H1 (cell line): ENCODE results near the gene CFAP141. TPM values are rescaled to one million over a fixed set of nuclear protein-coding genes. Genes with fewer than 3 reads are reported as not detected.

Experiments
- CTCF ChIA-PET: fragments of 300-600 bp; sonication (Branson Sonifier 250); formaldehyde crosslinking; loops from one replicate; lab custom pipeline; 2021; ENCODE audit not compliant: partially characterized antibody; lab: Charles Lee
- POLR2A ChIA-PET: fragments of 300-600 bp; sonication (Branson Sonifier 250); formaldehyde crosslinking; loops from one replicate; lab custom pipeline; 2021; ENCODE audit warnings: inconsistent platforms; ENCODE audit not compliant: partially characterized antibody; lab: Charles Lee
- DNase-seq, 2 experiments: peaks; one replicate each; pipeline versions ENCODE4 v3.0.0 to v3.0.0-alpha.2; 2010 to 2022; ENCODE audit warnings: low spot score in 2 of 2, low read depth in 1 of 2, mixed read lengths in 1 of 2
- FAIRE-seq: peaks from 2 replicates; lab custom pipeline; 2011; peaks lifted over from hg19 to GRCh38; lab: Jason Lieb, UNC
- H2AFZ ChIP-seq: 2 replicates; pipeline ENCODE4 v1.8.1; 2012; ENCODE audit warnings: low read length, inconsistent platforms
- H2AK5ac ChIP-seq: 2 replicates; pipeline ENCODE4 v1.6.1; 2013; ENCODE audit warnings: low read depth, low read length
- H2BK120ac ChIP-seq: replicated peaks from 2 replicates; pipeline ENCODE3; 2013; ENCODE audit warnings: low read depth, low read length, inconsistent platforms
- H2BK12ac ChIP-seq: 2 replicates; pipeline ENCODE4 v1.6.1; 2013; ENCODE audit warnings: low read depth, low read length
- H2BK15ac ChIP-seq: 2 replicates; pipeline ENCODE4 v1.6.1; 2013; ENCODE audit warnings: low read length
- H2BK20ac ChIP-seq: 2 replicates; pipeline ENCODE4 v1.6.1; 2013; ENCODE audit warnings: low read length
- H2BK5ac ChIP-seq: 2 replicates; pipeline ENCODE4 v1.6.1; 2013; ENCODE audit warnings: low read depth, low read length
- H3K14ac ChIP-seq: 2 replicates; pipeline ENCODE4 v1.6.1; 2013; ENCODE audit warnings: inconsistent platforms; ENCODE audit not compliant: insufficient read length
- H3K18ac ChIP-seq: 2 replicates; pipeline ENCODE4 v1.6.1; 2013; ENCODE audit warnings: low read length; ENCODE audit errors: extremely low read depth
- H3K23ac ChIP-seq: 2 replicates; pipeline ENCODE4 v1.6.1; 2013; ENCODE audit warnings: inconsistent platforms; ENCODE audit not compliant: insufficient read length
- H3K23me2 ChIP-seq: 2 replicates; pipeline ENCODE4 v1.6.1; 2013; ENCODE audit warnings: low read depth, low read length
- H3K27ac ChIP-seq: 2 replicates; pipeline ENCODE4 v1.6.1; 2011; ENCODE audit warnings: low read depth, low read length, inconsistent platforms
- H3K27me3 ChIP-seq, 4 experiments: replicated peaks in 1 of 4; 1 replicate in 1 of 4; 2 replicates in 3 of 4; pipeline versions ENCODE4 v1.6.1 to v1.8.1; 2011 to 2013; ENCODE audit warnings: low read length in 3 of 4, mild to moderate bottlenecking in 3 of 4, inconsistent platforms in 2 of 4, mixed read lengths in 2 of 4, moderate library complexity in 1 of 4; ENCODE audit not compliant: control insufficient read depth in 3 of 4, insufficient read depth in 3 of 4; ENCODE audit errors: extremely low read depth in 1 of 4
- H3K36me3 ChIP-seq, 4 experiments: 2 replicates each; pipeline versions ENCODE4 v1.6.1 to v1.8.1; 2011 to 2013; ENCODE audit warnings: mild to moderate bottlenecking in 4 of 4, low read length in 3 of 4, moderate library complexity in 2 of 4, control low read depth in 1 of 4, inconsistent platforms in 1 of 4; ENCODE audit not compliant: insufficient read depth in 4 of 4, control insufficient read depth in 2 of 4
- H3K4ac ChIP-seq: replicated peaks from 2 replicates; pipeline ENCODE3; 2013; ENCODE audit warnings: low read length, low read depth, mixed read lengths, inconsistent platforms; ENCODE audit not compliant: insufficient read length
- H3K4me1 ChIP-seq, 4 experiments: replicated peaks in 1 of 4; 1 replicate in 1 of 4; 2 replicates in 3 of 4; pipeline versions ENCODE4 v1.6.1 to v1.8.1; 2011 to 2013; ENCODE audit warnings: low read length in 3 of 4, inconsistent platforms in 2 of 4, mixed read lengths in 1 of 4; ENCODE audit not compliant: insufficient read depth in 4 of 4, control insufficient read depth in 3 of 4
- H3K4me2 ChIP-seq, 2 experiments: 2 replicates each; pipeline versions ENCODE4 v1.6.1 to v1.8.1; 2011 to 2013; ENCODE audit warnings: low read depth in 2 of 2, low read length in 2 of 2, control low read depth in 1 of 2, inconsistent platforms in 1 of 2, mild to moderate bottlenecking in 1 of 2; ENCODE audit not compliant: insufficient read depth in 1 of 2
- H3K4me3 ChIP-seq, 4 experiments: fragments of 200-600, 300-600 bp in 1 of 4; sonication (generic), shearing (Covaris generic), sonication (Bioruptor Twin) in 1 of 4; 2 replicates each; pipeline versions ENCODE4 v1.5.1 to v1.8.1; 2011 to 2016; ENCODE audit warnings: low read length in 4 of 4, low read depth in 3 of 4, control low read depth in 2 of 4, inconsistent platforms in 2 of 4, mild to moderate bottlenecking in 2 of 4, mixed read lengths in 1 of 4, moderate library complexity in 1 of 4; ENCODE audit not compliant: insufficient read depth in 2 of 4; ENCODE audit errors: extremely low read depth in 1 of 4
- H3K56ac ChIP-seq: replicated peaks from 2 replicates; pipeline ENCODE3; 2013; ENCODE audit warnings: low read depth, mild to moderate bottlenecking, mixed read lengths, low read length, inconsistent platforms; ENCODE audit not compliant: insufficient read length
- H3K79me1 ChIP-seq: 2 replicates; pipeline ENCODE4 v1.6.1; 2013; ENCODE audit warnings: low read depth, low read length, control low read depth
- H3K79me2 ChIP-seq, 2 experiments: 2 replicates each; pipeline versions ENCODE4 v1.6.1 to v1.8.1; 2012 to 2013; ENCODE audit warnings: low read length in 2 of 2, mild to moderate bottlenecking in 2 of 2, inconsistent platforms in 1 of 2; ENCODE audit not compliant: insufficient read depth in 2 of 2, control insufficient read depth in 1 of 2
- H3K9ac ChIP-seq, 4 experiments: replicated peaks in 1 of 4; 1 replicate in 1 of 4; 2 replicates in 3 of 4; pipeline versions ENCODE4 v1.6.1 to v1.8.1; 2011 to 2013; ENCODE audit warnings: low read depth in 3 of 4, low read length in 3 of 4, control low read depth in 2 of 4, mild to moderate bottlenecking in 2 of 4, moderate library complexity in 2 of 4, inconsistent platforms in 1 of 4; ENCODE audit errors: extremely low read depth in 1 of 4
- H3K9me3 ChIP-seq, 2 experiments: 2 replicates each; pipeline versions ENCODE4 v1.6.1 to v1.8.1; 2012 to 2013; ENCODE audit warnings: mild to moderate bottlenecking in 2 of 2, moderate library complexity in 2 of 2, control low read depth in 1 of 2, inconsistent platforms in 1 of 2, low read depth in 1 of 2, low read length in 1 of 2, mixed read lengths in 1 of 2; ENCODE audit not compliant: insufficient read depth in 2 of 2
- H4K20me1 ChIP-seq, 2 experiments: replicated peaks in 1 of 2; 2 replicates each; pipeline versions ENCODE3 to v1.8.1; 2011 to 2013; ENCODE audit warnings: inconsistent platforms in 2 of 2, low read length in 2 of 2, mild to moderate bottlenecking in 1 of 2; ENCODE audit not compliant: insufficient read depth in 2 of 2, control insufficient read depth in 1 of 2
- H4K5ac ChIP-seq: 2 replicates; pipeline ENCODE4 v1.6.1; 2013; ENCODE audit warnings: low read length, low read depth, mixed read lengths, inconsistent platforms; ENCODE audit not compliant: insufficient read length
- H4K8ac ChIP-seq: 2 replicates; pipeline ENCODE4 v1.8.0; 2013; ENCODE audit warnings: mild to moderate bottlenecking, moderate library complexity, low read length, inconsistent platforms; ENCODE audit not compliant: insufficient read depth; ENCODE audit errors: extremely low read depth
- H4K91ac ChIP-seq: replicated peaks from 2 replicates; pipeline ENCODE3; 2013; ENCODE audit warnings: low read length, mixed read lengths, inconsistent platforms; ENCODE audit not compliant: insufficient read length
- ASH2L ChIP-seq: fragments of 200-600, 300-600 bp; sonication (generic); IDR thresholded peaks from one replicate; pipeline ENCODE4 v1.7.1; 2017; ENCODE audit warnings: low read length
- ATF3 ChIP-seq: IDR thresholded peaks from 2 replicates; pipeline ENCODE4 v1.6.1; 2011; ENCODE audit warnings: low read depth, mild to moderate bottlenecking, low read length; ENCODE audit not compliant: insufficient read depth
- CREB1 ChIP-seq: IDR thresholded peaks from 2 replicates; pipeline ENCODE4 v1.6.1; 2012; ENCODE audit warnings: inconsistent platforms
- EP300 ChIP-seq, 2 experiments: IDR thresholded peaks; 1 replicate in 1 of 2; 2 replicates in 1 of 2; pipeline ENCODE4 v1.6.1; 2011 to 2012; ENCODE audit warnings: low read depth in 2 of 2, low read length in 2 of 2, mild to moderate bottlenecking in 2 of 2, borderline replicate concordance in 1 of 2, inconsistent platforms in 1 of 2, moderate library complexity in 1 of 2
- JUND ChIP-seq: IDR thresholded peaks from 2 replicates; pipeline ENCODE4 v1.6.1; 2011; ENCODE audit warnings: mild to moderate bottlenecking, improper control_type of control experiment, low read length
- KDM1A ChIP-seq: fragments of 200-600, 300-600 bp; sonication (generic); IDR thresholded peaks from 2 replicates; pipeline ENCODE4 v1.7.1; 2016; ENCODE audit warnings: mild to moderate bottlenecking, low read length, borderline replicate concordance
- PHF8 ChIP-seq: fragments of 200-600 bp; sonication (generic); conservative IDR thresholded peaks from 2 replicates; pipeline ENCODE4 v1.7.1; 2012; ENCODE audit warnings: low read depth, mild to moderate bottlenecking, inconsistent platforms, low read length, moderate library complexity
- RBBP5 ChIP-seq: IDR thresholded peaks from 2 replicates; pipeline ENCODE4 v1.7.1; 2012; ENCODE audit warnings: low read depth, mild to moderate bottlenecking, inconsistent platforms, low read length, moderate library complexity, borderline replicate concordance
- RFX5 ChIP-seq: IDR thresholded peaks from 2 replicates; pipeline ENCODE4 v1.6.1; 2011; ENCODE audit warnings: low read depth, low read length, improper control_type of control experiment, borderline replicate concordance
- SIRT6 ChIP-seq: IDR thresholded peaks from one replicate; pipeline ENCODE4 v1.7.1; 2012; ENCODE audit warnings: low read length, inconsistent platforms
- SP1 ChIP-seq: IDR thresholded peaks from 2 replicates; pipeline ENCODE4 v1.6.1; 2011; ENCODE audit warnings: low read depth, low read length
- TAF1 ChIP-seq: IDR thresholded peaks from 2 replicates; pipeline ENCODE4 v1.6.1; 2011; ENCODE audit warnings: mild to moderate bottlenecking, low read depth, low read length
- TAF7 ChIP-seq: optimal IDR thresholded peaks from 2 replicates; pipeline ENCODE3; 2011; ENCODE audit warnings: low read depth, mild to moderate bottlenecking, inconsistent platforms, low read length, moderate library complexity, borderline replicate concordance
- WGBS, 2 experiments: shearing (Covaris generic) in 1 of 2; methylation state at CpG; one replicate each; pipeline versions ENCODE4 v1.1.6 to v1.1.7; 2013 to 2015; ENCODE audit warnings: low lambda C conversion rate in 2 of 2, mixed read lengths in 2 of 2, inconsistent platforms in 1 of 2, low coverage in 1 of 2, missing lambda C conversion rate in 1 of 2; ENCODE audit not compliant: insufficient replicate concordance in 2 of 2, insufficient coverage in 1 of 2, insufficient read length in 1 of 2; ENCODE audit errors: extremely low coverage in 1 of 2, missing lambda C conversion rate in 1 of 2; 5-methylcytosine and 5-hydroxymethylcytosine counted together
- polyA plus RNA-seq, 7 experiments: library from polyadenylated mRNA; depleted of rRNA in 3 of 7; stranded (reverse) in 5 of 7; unstranded in 2 of 7; fragments of >200 nt in 5 of 7; fragments of 200-250 nt in 2 of 7; gene quantifications; 1 replicate in 5 of 7; 2 replicates in 1 of 7; 4 replicates in 1 of 7; pipeline versions ENCODE4 v1.2.1 to v1.2.3, GENCODE V29; 2011 to 2013; ENCODE audit warnings: missing spikeins in 2 of 7, mixed read lengths in 2 of 7
- total RNA-seq: library from RNA; stranded (reverse); fragmentation: NEBNext Ultra II Directional; extraction: Animal tissue kit (Norgen Biotek cat#: 25700); gene quantifications from 2 replicates; pipeline ENCODE4 v1.2.1, GENCODE V29; 2021

CFAP141 gene
- total and polyA plus RNA-seq, 2 of the 8 experiments (the other 6 are each of a cell fraction or from before 2014, with no cell fraction given) = not detected

- Histone ChIP-seq H4K8ac (no peak overlapping the region), H3K79me2 (peaks cover 4 to 65% of the 10 kb centered on the region in 2 experiments; a peak in 3 of 4 replicates), H3K4me2 (no peak overlapping the region), H4K91ac (no peak overlapping the region), H2BK5ac (no peak overlapping the region), H3K56ac (no peak overlapping the region), H2BK15ac (no peak overlapping the region), H4K5ac (no peak overlapping the region), H3K18ac (no peak overlapping the region), H3K27me3 (no peaks in the 10 kb centered on the region), H3K23ac (no peak overlapping the region), H3K79me1 (no peaks in the 10 kb centered on the region), H3K9ac (no peak overlapping the region), H2AK5ac (no peak overlapping the region), H3K36me3 (peaks cover 34 to 88% (median 76%) of the 10 kb centered on the region in 4 experiments), H3K4me1 (no peaks in the 10 kb centered on the region), H2AFZ (no peak overlapping the region), H3K27ac (no peak overlapping the region), H2BK20ac (no peak overlapping the region), H2BK120ac (no peak overlapping the region), H3K14ac (no peak overlapping the region), H3K4ac (no peak overlapping the region), H4K20me1 (peaks cover 7 to 9% of the 10 kb centered on the region in 2 experiments), H3K23me2 (no peaks in the 10 kb centered on the region), H3K4me3 (no peak overlapping the region), H2BK12ac (no peak overlapping the region), H3K9me3 (no peaks in the 10 kb centered on the region)
- WGBS, 2 experiments = 93% methylated on average over 6 of the region's 6 CpGs; no CpG with 5 or more reads in 1 of the 2 experiments
- CTCF ChIA-PET = no interaction called here
- POLR2A ChIA-PET = interaction anchor here (0.6 to 1.8 kb wide), 6 partner anchors 18 to 125 kb away, joined by 3 read pairs; partner anchors contain the start of gene UBAP2L
- DNase-seq (no peak), FAIRE-seq (no peak)
- TF ChIP-seq PHF8 (no peak), EP300 (IDR thresholded peaks at IDR 0.05; ENCODE audit: borderline replicate concordance in 1 of 2, low read depth in 2 of 2, low read length in 2 of 2) (no peak), RFX5 (no peak), CREB1 (no peak), RBBP5 (no peak), ASH2L (no peak), SIRT6 (no peak), JUND (no peak), KDM1A (no peak), TAF1 (no peak), ATF3 (no peak), TAF7 (no peak), SP1 (no peak)
These were observed 31.9 kb upstream of the CFAP141 start for GRCh38 chr1:154237880-154238506.
